GM21381 (cell line): ENCODE data around the gene POP4.

Experiments
- ATAC-seq: cut with Tn5 transposase; IDR thresholded peaks from one replicate; pipeline ENCODE4 v1.9.1; 2021; ENCODE audit warnings: mild to moderate bottlenecking, moderate library complexity; ENCODE audit not compliant: unreplicated experiment

The POP4 gene

GRCh38 chr19:29660835-29661234 is 54.8 kb downstream of the POP4 start:
- no peak for ATAC-seq

- ATAC-seq = no peak
Measured at GRCh38 chr19:29662278-29662603, 56.2 kb downstream of the POP4 start.

GRCh38 chr19:29662604-29663404 is 56.7 kb downstream of the POP4 start:
- no peak for ATAC-seq

- ATAC-seq = no peak
Measured at GRCh38 chr19:29663861-29664752, 58.0 kb downstream of the POP4 start.

GRCh38 chr19:29664753-29665214 is 58.7 kb downstream of the POP4 start:
- ATAC-seq = no peak

GRCh38 chr19:29665215-29665825 is 59.2 kb downstream of the POP4 start, which contains the start of gene PLEKHF1:
PLEKHF1 (plus strand) TSS chr19:29665461; CDS start chr19:29673840, 8,379 bp downstream.
- ATAC-seq = peak; percentile 84

- ATAC-seq = no peak
Measured at GRCh38 chr19:29665826-29666577, 59.9 kb downstream of the POP4 start.
